ENCODE measurements around the gene CARMIL1.
A peak's percentile ranks its signal among the peaks of the same experiment; 100 is the strongest.

Gene CARMIL1

DNA sequence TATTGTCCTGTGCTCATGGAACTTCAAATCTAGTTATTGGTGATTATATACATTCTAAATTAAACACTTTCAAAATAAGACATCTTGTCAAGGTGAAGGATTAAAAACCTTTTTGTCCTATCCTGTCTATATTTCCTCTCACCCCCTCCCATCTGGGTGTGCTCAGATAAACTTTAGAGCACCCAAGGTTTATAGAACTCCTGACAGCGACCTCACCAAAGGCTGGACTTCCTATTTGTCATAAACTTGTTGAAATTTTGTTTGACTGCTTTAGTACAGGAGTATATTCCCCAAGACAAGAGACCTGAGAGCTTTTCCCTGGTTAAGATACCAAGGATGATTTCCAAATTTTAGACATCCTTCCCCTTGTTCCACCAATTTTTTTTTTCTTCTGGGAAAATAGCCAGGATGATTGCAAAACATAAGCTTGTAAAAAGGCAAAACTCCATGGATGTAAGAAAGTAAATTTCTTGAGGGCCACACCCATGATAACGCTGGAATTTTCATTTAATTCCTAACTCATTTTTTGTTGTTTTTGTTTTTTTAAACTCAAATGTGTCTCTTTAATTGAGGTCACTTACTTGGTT is 33.0 kb downstream of the CARMIL1 start:
- no peak for DNase-seq

GRCh38 chr6:25312703-25313102 is 33.5 kb downstream of the CARMIL1 start:
- DNase-seq: no peak

- no peak for DNase-seq
Measured at GRCh38 chr6:25314509-25315175, 35.5 kb downstream of the CARMIL1 start.

- DNase-seq: no peak
Measured at GRCh38 chr6:25315194-25316177, 36.3 kb downstream of the CARMIL1 start.

DNA sequence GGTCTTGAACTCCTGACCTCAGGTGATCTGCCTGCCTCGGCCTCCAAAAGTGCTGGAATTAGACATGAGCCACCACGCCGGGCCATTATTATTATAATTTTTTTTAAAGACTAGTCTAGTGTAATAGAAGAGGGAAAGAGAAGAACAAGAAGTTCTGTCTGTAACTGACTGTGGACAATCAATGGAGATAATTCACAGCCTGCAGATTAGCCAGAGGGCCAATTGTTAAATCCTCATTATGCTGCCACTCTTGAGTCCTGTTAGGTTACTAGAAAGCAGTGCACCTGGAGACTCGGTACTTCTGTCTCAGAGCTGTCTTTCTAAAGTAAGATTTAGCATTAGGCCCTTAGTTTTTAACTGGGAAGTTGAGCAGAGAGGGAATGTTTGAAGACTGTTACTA is 37.5 kb downstream of the CARMIL1 start:
- DNase-seq: no peak

GRCh38 chr6:25318589-25318988 is 39.4 kb downstream of the CARMIL1 start:
- DNase-seq: no peak

DNA sequence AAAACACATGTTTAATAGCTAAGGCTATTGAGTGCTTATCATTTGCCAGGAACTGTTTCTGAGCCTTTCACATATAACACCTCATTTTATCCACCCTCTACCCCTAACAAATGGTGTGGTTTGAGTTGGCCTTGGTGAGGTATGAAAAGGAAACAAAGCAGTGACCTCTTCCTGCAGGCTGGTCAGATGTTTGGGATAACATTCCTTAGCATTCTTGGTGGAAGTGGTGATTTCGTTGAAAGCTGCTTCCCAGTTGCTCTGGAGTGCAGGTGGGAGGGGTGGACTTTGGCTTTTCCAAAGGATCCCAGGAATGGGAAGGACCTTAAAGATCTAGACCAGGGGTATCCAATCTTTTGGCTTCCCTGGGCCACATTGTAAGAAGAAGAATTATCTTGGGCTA is 41.3 kb downstream of the CARMIL1 start:
- DNase-seq: no peak

GRCh38 chr6:25322692-25323091 is 43.5 kb downstream of the CARMIL1 start:
- DNase-seq: no peak

DNA sequence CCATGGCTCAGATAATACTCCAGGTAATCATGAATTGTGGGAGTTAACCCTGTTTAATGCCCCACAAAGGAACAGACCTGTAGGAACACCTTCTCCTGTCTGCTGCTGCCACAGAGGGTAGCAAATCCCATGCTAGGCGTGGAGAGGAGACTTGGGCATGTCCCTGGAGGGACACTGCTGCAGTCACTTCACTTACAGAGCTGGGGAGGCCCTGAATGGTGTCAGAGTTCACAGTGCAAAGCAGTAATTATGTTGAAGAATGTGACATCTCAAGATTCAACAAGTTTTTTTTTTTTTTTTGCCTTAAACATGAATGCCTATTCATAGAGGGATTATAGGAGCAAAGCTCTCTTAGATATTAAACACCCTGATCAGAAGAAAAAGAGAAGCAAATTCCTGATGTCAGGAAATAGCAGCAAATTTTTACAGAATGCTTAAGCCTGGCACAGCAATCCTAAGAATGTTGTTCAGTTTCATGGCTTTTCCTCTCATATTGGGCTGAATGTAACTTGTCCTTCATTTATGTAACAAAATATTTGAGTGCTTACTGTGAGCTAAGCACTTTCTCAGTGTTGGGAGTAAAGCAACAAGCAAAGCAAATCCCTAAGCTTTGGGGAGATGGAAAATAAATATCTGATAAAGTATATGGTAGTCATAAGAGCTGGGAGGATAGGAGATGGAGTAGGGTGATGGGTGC is 45.0 kb downstream of the CARMIL1 start:
- no peak for DNase-seq

DNA sequence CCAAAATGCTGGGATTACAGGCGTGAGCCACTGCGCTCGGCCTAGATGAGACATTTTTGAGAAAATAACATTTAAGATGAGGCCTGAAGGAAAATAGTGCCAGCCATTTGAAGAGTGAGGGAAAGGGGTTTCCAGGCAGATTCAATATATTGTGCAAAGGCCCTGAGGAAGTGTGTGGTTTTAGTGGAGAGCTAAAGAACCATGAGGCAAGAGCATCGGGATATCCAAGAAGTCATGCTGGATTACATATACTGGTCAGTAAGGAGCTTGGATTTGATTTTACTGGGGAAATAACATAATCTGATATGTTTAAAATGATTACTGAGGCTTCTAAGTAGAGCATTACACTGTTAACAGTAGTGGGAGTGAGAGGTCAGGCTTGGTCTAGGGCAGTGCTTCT is 47.0 kb downstream of the CARMIL1 start:
- no peak for DNase-seq

- DNase-seq: no peak
Measured at GRCh38 chr6:25326960-25327359, 47.8 kb downstream of the CARMIL1 start.

DNA sequence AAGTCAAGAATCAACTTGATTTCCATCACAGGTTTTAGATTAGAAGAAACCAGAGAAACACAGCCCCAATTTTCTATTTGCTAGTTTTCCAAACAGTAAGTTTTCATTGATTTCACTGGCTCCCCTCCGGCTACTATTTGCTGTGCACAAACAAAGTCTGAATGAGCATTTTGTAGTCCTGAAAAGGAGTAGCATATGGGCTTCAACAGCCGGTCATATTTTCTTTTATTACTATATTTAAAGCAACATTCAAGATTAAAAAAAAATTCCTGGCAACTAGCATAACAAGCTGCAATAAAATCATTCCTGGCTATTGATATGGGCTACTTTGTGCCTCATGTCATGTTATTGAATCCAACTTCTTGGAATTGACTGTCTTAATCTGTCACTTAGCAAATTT is 48.3 kb downstream of the CARMIL1 start:
- DNase-seq: no peak

DNA sequence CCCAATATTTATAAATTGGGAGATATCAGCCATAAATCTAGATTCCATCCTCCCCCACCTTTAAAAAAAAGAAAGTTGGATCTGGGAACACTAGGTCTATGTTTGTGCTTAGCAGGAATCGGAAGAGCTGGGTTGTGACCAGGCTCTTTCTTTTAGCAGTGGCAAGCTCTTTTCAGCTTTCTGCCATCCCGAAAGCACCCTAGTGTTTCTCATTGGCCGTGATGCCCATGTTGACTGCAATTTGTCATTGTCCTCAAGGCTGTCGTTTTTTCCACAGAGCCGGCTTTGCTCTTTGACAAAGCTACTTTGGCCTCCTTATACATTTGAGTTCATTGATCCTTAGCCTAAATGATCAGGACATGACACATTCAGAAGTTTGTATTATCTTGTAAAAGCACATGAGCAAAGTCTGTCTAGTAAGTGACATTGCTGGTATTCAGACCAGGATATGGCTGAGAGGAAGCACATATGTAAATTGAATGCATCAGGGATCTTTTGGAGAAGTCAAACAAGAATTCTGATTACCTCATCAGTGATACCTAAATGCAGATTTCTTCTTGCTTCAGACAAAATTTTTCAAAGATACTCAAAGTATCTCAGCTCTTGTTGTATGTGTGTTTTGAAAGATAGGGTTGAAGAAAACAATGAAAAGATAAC is 50.1 kb downstream of the CARMIL1 start:
- DNase-seq: no peak

DNA sequence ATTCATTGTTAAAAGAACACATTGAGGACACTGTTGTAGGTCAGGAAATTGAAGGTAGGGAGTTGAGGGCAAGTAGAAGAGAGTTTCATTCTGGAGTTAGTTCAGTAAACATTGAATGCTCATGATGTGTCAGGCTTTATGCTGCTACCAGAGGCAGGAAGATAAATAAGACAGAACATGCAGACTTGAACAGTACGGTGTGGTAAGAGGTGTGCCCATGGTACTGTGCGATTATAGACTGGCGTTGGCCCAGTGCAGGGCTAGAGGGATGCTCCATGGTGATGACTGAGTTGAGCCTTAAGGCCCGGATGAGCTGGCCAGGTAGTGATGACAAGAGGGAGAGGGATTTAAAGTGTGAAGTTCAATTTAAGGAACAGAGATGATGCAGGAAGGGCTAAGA is 50.8 kb downstream of the CARMIL1 start:
- DNase-seq: no peak

DNA sequence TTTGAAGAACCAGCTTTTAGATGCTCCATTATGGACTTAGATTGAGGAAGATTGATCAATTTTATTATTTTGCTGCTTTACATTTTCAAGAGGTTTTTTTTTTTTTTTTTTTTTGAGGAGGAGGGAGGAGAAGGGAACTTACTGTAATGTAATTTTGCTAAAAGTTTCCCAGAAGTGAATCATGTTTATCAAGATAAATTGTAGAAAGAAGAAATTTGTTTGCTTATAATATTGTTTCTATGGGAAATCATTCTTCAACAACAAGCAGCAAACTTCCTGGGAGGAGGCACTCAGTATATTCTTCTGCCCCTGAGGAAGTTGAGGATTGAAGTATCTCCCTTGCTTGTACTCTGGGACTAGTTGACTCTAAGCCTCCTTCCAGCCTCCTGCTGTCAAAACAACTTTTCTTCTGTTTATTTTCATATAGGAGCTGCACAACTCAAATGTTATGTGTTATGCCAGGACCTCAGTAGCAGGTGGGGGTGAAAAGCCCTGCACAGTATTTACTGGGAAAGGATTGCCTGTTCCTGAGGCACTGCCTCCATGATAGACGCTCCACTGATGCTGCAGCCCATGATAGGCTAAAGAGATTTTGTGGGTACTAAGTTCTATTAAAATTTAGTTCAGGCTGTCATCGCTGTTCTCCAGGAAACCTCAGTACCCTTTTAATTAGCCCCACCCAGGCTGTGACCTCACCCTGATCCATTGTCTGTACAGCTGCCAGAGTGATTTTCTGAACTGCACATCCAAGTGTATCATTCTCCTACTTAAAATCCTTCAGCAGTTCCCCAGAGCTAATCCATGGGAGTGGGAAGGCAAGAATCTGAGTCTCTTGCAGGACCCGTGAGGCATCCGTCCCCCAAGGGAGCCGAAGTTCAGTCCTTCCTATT is 51.9 kb downstream of the CARMIL1 start:
- DNase-seq: no peak

DNA sequence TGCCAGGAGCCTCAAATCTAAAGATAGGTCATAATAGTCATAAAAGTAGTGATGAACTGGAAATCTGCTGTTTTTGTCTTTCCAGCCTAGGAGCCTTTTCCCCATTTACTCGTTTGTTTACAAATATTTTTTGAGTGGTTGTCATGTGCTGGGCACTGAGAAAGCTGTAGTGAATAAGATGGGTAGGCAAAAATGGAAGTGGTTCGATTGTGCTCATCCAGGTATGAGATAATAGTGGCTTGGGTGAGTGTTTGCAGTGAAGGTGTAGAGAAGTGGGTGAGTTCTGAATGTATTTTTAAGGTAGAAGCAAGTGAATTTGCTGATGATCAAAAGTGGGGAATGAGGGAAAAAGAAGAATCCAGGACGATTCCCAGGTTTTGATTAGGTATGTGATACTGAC is 53.0 kb downstream of the CARMIL1 start:
- no peak for DNase-seq

GRCh38 chr6:25332655-25333071 is 53.5 kb downstream of the CARMIL1 start:
- peak in 1 of 2 donors; percentile 5 for DNase-seq

DNA sequence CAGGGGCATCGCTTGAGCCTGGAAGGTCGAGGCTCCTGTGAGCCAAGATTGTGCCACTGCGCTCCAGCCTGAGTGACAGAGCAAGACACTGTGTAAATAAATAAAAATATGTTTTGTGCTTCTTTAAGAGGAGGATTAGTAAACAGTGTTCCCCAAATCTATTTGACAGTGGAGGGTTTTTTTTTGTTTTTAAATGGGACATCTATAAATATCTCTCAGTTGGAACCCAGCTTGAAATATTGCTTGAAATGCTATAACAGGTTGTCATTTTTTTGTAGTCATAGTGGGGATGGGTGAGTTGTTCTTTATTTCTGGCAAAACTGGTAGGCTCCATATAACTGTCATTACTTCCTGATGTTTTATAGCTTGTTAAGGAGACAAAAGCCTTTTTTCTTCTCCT is 54.3 kb downstream of the CARMIL1 start:
- DNase-seq: no peak

DNA sequence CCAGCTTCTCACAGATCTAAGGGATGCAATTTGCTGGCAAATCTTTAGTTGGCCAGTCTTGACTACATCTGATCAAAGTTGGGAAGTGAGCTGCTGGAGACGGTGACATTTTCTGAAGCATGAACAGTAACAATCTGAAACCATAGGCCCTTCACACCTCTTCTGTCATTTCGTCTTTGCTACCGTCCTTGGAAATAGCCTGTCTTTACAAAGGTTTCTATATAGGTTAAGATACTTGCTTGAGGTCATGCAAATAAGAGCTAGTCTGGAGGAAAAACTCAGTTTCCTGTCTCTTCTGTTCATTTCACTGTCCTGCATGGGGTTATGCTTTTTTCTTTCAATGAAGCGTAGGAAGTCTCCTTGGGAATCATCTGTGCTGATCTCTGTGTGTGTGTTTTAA is 55.6 kb downstream of the CARMIL1 start:
- no peak for DNase-seq

- no peak for DNase-seq
Measured at GRCh38 chr6:25336996-25337395, 57.8 kb downstream of the CARMIL1 start.

DNA sequence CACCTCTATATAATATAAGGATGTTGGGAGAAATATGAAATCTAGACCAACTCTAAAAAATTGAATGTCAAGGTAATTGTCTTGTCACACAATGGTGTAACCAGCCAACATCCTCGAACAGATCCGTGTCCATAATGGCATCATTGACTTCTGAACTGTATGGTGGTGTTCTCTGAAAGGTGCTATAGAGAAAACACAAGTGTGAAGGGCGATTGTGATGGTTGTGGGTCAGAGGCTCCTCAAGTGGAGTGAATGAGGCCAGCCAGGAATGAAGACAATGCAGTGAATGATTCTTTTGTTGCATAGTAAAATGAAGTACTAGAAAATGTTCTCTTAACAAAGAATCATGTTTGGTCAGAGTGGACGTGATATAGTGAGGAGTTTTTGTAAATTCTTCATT is 58.3 kb downstream of the CARMIL1 start:
- DNase-seq: no peak

Data from CD4-positive, alpha-beta T cell treated with Interferon alpha-2 for 1 hour (primary cell).